ENCODE results near the gene SMARCD3.

SMARCD3 gene

GRCh38 chr7:151248346-151249033 lies at the start of gene SMARCD3:
TSS of gene SMARCD3 (minus strand) at chr7:151248694. CDS start at chr7:151248562, 132 bp downstream.
- DNase-seq: peak in 1 of 4 experiments; percentile 31

GRCh38 chr7:151296202-151296992 lies 47.9 kb upstream of the SMARCD3 start:
- no peak for DNase-seq

- no peak for DNase-seq
Measured at GRCh38 chr7:151292850-151293249, 44.4 kb upstream of the SMARCD3 start.

GRCh38 chr7:151291206-151291605 lies 42.7 kb upstream of the SMARCD3 start:
- no peak for DNase-seq

- no peak for DNase-seq
Measured at GRCh38 chr7:151290355-151290760, 41.9 kb upstream of the SMARCD3 start.

GRCh38 chr7:151289891-151290290 lies 41.4 kb upstream of the SMARCD3 start:
- no peak for DNase-seq

GRCh38 chr7:151286148-151286547 lies 37.7 kb upstream of the SMARCD3 start:
- no peak for DNase-seq

- no peak for DNase-seq
Measured at GRCh38 chr7:151283302-151283701, 34.8 kb upstream of the SMARCD3 start.

- no peak for DNase-seq
Measured at GRCh38 chr7:151282111-151282510, 33.6 kb upstream of the SMARCD3 start.

- no peak for DNase-seq
Measured at GRCh38 chr7:151281686-151282085, 33.2 kb upstream of the SMARCD3 start.

- DNase-seq: no peak
Measured at GRCh38 chr7:151280388-151281019, 32.0 kb upstream of the SMARCD3 start.

- DNase-seq: no peak
Measured at GRCh38 chr7:151279868-151280267, 31.4 kb upstream of the SMARCD3 start.

- DNase-seq: no peak
Measured at GRCh38 chr7:151278949-151279348, 30.5 kb upstream of the SMARCD3 start.

- no peak for DNase-seq
Measured at GRCh38 chr7:151277631-151278030, 29.1 kb upstream of the SMARCD3 start.

- DNase-seq: peak in 2 of 4 experiments; percentile 25 to 45
Measured at GRCh38 chr7:151276666-151277590, 28.4 kb upstream of the SMARCD3 start.

- DNase-seq: no peak
Measured at GRCh38 chr7:151275813-151276577, 27.5 kb upstream of the SMARCD3 start.

GRCh38 chr7:151274936-151275812 lies 26.7 kb upstream of the SMARCD3 start:
- no peak for DNase-seq

GRCh38 chr7:151274396-151274795 lies 25.9 kb upstream of the SMARCD3 start:
- no peak for DNase-seq

- DNase-seq: no peak
Measured at GRCh38 chr7:151273651-151274390, 25.3 kb upstream of the SMARCD3 start.

- DNase-seq: no peak
Measured at GRCh38 chr7:151272877-151273276, 24.4 kb upstream of the SMARCD3 start.
